GM12878 (cell line): ENCODE measurements around the gene NKD2. TPM values are rescaled to one million over a fixed set of nuclear protein-coding genes. Genes with fewer than 3 reads are reported as not detected.

Experiments
- ATAC-seq: fragments of 200-7000 bp; cut with Tn5 transposase; 3 replicates; pipeline ENCODE4 v1.9.1; 2020; ENCODE audit warnings: mild to moderate bottlenecking, moderate library complexity
- BruUV-seq: library from RNA; stranded (reverse); fragments of 400-500 nt; replicated peaks from 2 replicates; lab custom pipeline; 2021; lab: Mats Ljungman, UMichigan
- CTCF ChIA-PET: fragments of 300-600 bp; sonication (Branson Sonifier 250); formaldehyde crosslinking; extraction: SDS; loops from one replicate; lab custom pipeline; 2021; ENCODE audit warnings: inconsistent platforms; lab: Yijun Ruan, JAX
- POLR2A ChIA-PET: fragments of 350-600 bp; formaldehyde crosslinking; extraction: SDS; loops from one replicate; lab custom pipeline; 2021; ENCODE audit warnings: inconsistent platforms; lab: Charles Lee
- RAD21 ChIA-PET: fragments of 300-600 bp; sonication (Branson Sonifier 250); formaldehyde crosslinking; loops from one replicate; lab custom pipeline; 2023; ENCODE audit warnings: antibody characterized with exemption; ENCODE audit not compliant: unreplicated experiment; lab: Charles Lee
- SMC1A ChIA-PET: fragments of 300-600 bp; sonication (Branson Sonifier 250); formaldehyde crosslinking; loops from one replicate; lab custom pipeline; 2023; ENCODE audit not compliant: unreplicated experiment, uncharacterized antibody; lab: Charles Lee
- DNase-seq: peaks from one replicate; pipeline ENCODE4 v3.0.0-alpha.2; 2011; ENCODE audit warnings: low read depth, low spot score
- FAIRE-seq: peaks from 3 replicates; lab custom pipeline; 2011; peaks lifted over from hg19 to GRCh38; lab: Jason Lieb, UNC
- H2AFZ ChIP-seq: 2 replicates; pipeline ENCODE4 v1.6.0; 2011; ENCODE audit warnings: low read depth, low read length, control low read depth; ENCODE audit not compliant: control insufficient read depth
- H3K27ac ChIP-seq: 2 replicates; pipeline ENCODE4 v1.5.1; 2011; ENCODE audit warnings: control low read depth; ENCODE audit not compliant: control insufficient read depth, insufficient read depth
- H3K27me3 ChIP-seq, 2 experiments: replicated peaks in 1 of 2; 2 replicates each; pipeline versions ENCODE4 v1.6.0 to v1.6.1; 2011; ENCODE audit warnings: low read length in 1 of 2; ENCODE audit not compliant: control insufficient read depth in 2 of 2, insufficient read depth in 2 of 2
- H3K36me3 ChIP-seq, 2 experiments: 2 replicates each; pipeline ENCODE4 v1.5.1; 2011; ENCODE audit warnings: low read length in 1 of 2; ENCODE audit not compliant: control insufficient read depth in 2 of 2, insufficient read depth in 2 of 2
- H3K4me1 ChIP-seq: 2 replicates; pipeline ENCODE4 v1.6.1; 2011; ENCODE audit warnings: mild to moderate bottlenecking, low read length, moderate library complexity, mixed read lengths; ENCODE audit not compliant: control insufficient read depth, insufficient read depth
- H3K4me2 ChIP-seq: 2 replicates; pipeline ENCODE4 v1.6.0; 2011; ENCODE audit warnings: control low read depth; ENCODE audit not compliant: control insufficient read depth, insufficient read depth
- H3K4me3 ChIP-seq: fragments of 200-600 bp; sonication (generic); 2 replicates; pipeline ENCODE4 v1.5.1; 2016
- H3K79me2 ChIP-seq: 2 replicates; pipeline ENCODE4 v1.6.0; 2011; ENCODE audit warnings: low read length; ENCODE audit not compliant: control insufficient read depth, insufficient read depth
- H3K9ac ChIP-seq: 2 replicates; pipeline ENCODE4 v1.8.0; 2011; ENCODE audit warnings: low read length, control low read depth, mixed read lengths; ENCODE audit not compliant: control insufficient read depth, insufficient read depth
- H3K9me3 ChIP-seq: replicated peaks from 3 replicates; pipeline ENCODE4 v1.5.1; 2011; ENCODE audit warnings: mild to moderate bottlenecking, low read length; ENCODE audit not compliant: control insufficient read depth, insufficient read depth
- H4K20me1 ChIP-seq: 2 replicates; pipeline ENCODE4 v1.6.0; 2011; ENCODE audit not compliant: control insufficient read depth, insufficient read depth
- ASH2L ChIP-seq: fragments of 300-600, 200-600 bp; sonication (generic); IDR thresholded peaks from 2 replicates; pipeline ENCODE4 v1.6.1; 2017; ENCODE audit warnings: low read depth, mild to moderate bottlenecking, borderline replicate concordance
- CEBPB ChIP-seq, 2 experiments: fragments of 150-350 bp in 1 of 2; IDR thresholded peaks; 2 replicates each; pipeline ENCODE4 v1.6.1; 2012 to 2014; ENCODE audit warnings: low read depth in 2 of 2, low read length in 2 of 2, borderline replicate concordance in 1 of 2, inconsistent platforms in 1 of 2
- CREB1 ChIP-seq: IDR thresholded peaks from 2 replicates; pipeline ENCODE4 v1.6.1; 2012; ENCODE audit warnings: low read depth, mild to moderate bottlenecking, inconsistent platforms
- HDAC2 ChIP-seq: fragments of 200-600 bp; sonication (generic); IDR thresholded peaks from 2 replicates; pipeline ENCODE4 v1.6.1; 2017
- MEF2A ChIP-seq: IDR thresholded peaks from 2 replicates; pipeline ENCODE4 v1.6.1; 2011; ENCODE audit warnings: low read depth, mild to moderate bottlenecking, low read length, moderate library complexity; ENCODE audit not compliant: insufficient read depth
- SMAD1 ChIP-seq: fragments of 450-650 bp; IDR thresholded peaks from 2 replicates; pipeline ENCODE4 v1.6.1; 2018; ENCODE audit warnings: mild to moderate bottlenecking, low read depth; ENCODE audit not compliant: partially characterized antibody
- SREBF1 ChIP-seq: IDR thresholded peaks from 2 replicates; pipeline ENCODE4 v1.6.1; 2012; ENCODE audit warnings: mild to moderate bottlenecking, low read length
- TCF3 ChIP-seq: IDR thresholded peaks from 2 replicates; pipeline ENCODE4 v1.6.1; 2012; ENCODE audit warnings: low read depth, mild to moderate bottlenecking, low read length, borderline replicate concordance; ENCODE audit not compliant: insufficient read depth
- ZBED1 ChIP-seq: IDR thresholded peaks from 2 replicates; pipeline ENCODE4 v1.6.1; 2016; ENCODE audit warnings: borderline replicate concordance
- ZNF24 ChIP-seq: fragments of 450-650 bp; IDR thresholded peaks from 2 replicates; pipeline ENCODE4 v1.6.1; 2017; ENCODE audit warnings: antibody characterized with exemption, mild to moderate bottlenecking
- WGBS: methylation state at CpG from one replicate; pipeline ENCODE4 v1.1.6; 2016; ENCODE audit warnings: low lambda C conversion rate; ENCODE audit not compliant: insufficient replicate concordance, insufficient coverage; ENCODE audit errors: missing lambda C conversion rate; 5-methylcytosine and 5-hydroxymethylcytosine counted together
- in situ Hi-C: fragments of 300-500 bp; cut with MboI; formaldehyde crosslinking; loops from 9 replicates; pipeline ENCODE4 v1.14.3; 2018; ENCODE audit warnings: mixed read lengths
- intact Hi-C: fragments of 100-400 bp; cut with micrococcal nuclease; formaldehyde crosslinking; loops from one replicate; pipeline ENCODE4 v1.14.2; 2022; ENCODE audit not compliant: unreplicated experiment
- polyA plus RNA-seq, 11 experiments: library from polyadenylated mRNA; depleted of rRNA in 4 of 11; unstranded in 6 of 11; stranded (reverse) in 5 of 11; fragments of >200 nt; fragmentation: Nextera tagmentation in 4 of 11; fragmentation: Illumina TruSeq in 1 of 11; extraction: Ambion mirVana in 4 of 11; extraction: Trizol in 1 of 11; gene quantifications; 1 replicate in 1 of 11; 2 replicates in 10 of 11; pipeline versions ENCODE4 v1.2.1 to v1.2.3, GENCODE V29; 2011 to 2016; ENCODE audit warnings: inconsistent platforms in 2 of 11, missing spikeins in 2 of 11, low read depth in 1 of 11
- total RNA-seq, 4 experiments: library from RNA; depleted of rRNA in 3 of 4; stranded (reverse); fragments of >200 nt in 3 of 4; fragmentation: Illumina TruSeq in 1 of 4; extraction: Trizol in 1 of 4; gene quantifications; 2 replicates each; pipeline versions ENCODE4 v1.2.1 to v1.2.3, GENCODE V29; 2013 to 2021
- TF ChIP-seq, protein P1 (sequence below): IDR thresholded peaks from 2 replicates; pipeline ENCODE4 v1.6.1; 2011; ENCODE audit warnings: low read depth, low read length, improper control_type of control experiment, borderline replicate concordance
- TF ChIP-seq, protein P2 (sequence below): fragments of 450-650 bp; IDR thresholded peaks from 2 replicates; pipeline ENCODE4 v1.6.1; 2018; ENCODE audit warnings: borderline replicate concordance, mild to moderate bottlenecking; ENCODE audit not compliant: partially characterized antibody
- TF ChIP-seq, protein P3 (sequence below): fragments of 150-350 bp; IDR thresholded peaks from 2 replicates; pipeline ENCODE4 v1.6.1; 2016; ENCODE audit warnings: low read depth, low read length
- TF ChIP-seq, protein P4 (sequence below): fragments of 450-650 bp; formaldehyde crosslinking; IDR thresholded peaks from 2 replicates; pipeline ENCODE4 v1.4.0; 2022; ENCODE audit warnings: mild to moderate bottlenecking, moderate library complexity

Gene NKD2
- total and polyA plus RNA-seq, 10 of the 15 experiments (the other 5 are each of a cell fraction or from before 2014, with no cell fraction given): 0.20 to 0.83 (median 0.26) TPM; not detected in 7

DNA sequence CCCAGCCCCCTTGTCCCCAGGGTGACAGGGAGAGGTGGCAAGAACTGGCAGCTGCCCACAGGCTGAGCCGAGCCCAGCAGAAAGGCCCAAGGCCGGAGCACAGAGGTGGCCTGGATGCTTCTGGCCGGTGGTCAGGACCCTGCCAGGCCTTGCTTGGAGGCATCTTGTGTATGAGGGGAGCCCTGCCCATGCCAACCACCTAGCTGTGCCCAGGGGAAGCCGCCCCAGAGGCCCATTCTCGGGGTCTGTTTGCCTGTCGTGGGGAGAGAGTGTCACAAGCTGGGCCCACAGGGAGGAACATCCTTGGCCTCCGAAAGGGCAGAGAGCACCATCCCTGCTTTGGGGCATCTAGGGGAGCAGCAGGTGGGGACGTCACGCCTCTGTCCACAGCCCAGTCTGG lies 10.0 kb downstream of the NKD2 start:
- no TSS peak for BruUV-seq
- CTCF ChIA-PET: no interaction called here
- Histone ChIP-seq H3K4me2 (no peak overlapping the region), H3K9me3 (no peaks in the 10 kb centered on the region), H3K9ac (no peak overlapping the region), H2AFZ (no peak overlapping the region), H3K27ac (no peak overlapping the region), H4K20me1 (no peaks in the 10 kb centered on the region), H3K36me3 (no peaks in the 10 kb centered on the region), H3K79me2 (no peaks in the 10 kb centered on the region), H3K4me3 (no peak overlapping the region), H3K27me3 (no peaks in the 10 kb centered on the region; a peak in 2 of 4 replicates), H3K4me1 (no peaks in the 10 kb centered on the region)
- RAD21 ChIA-PET: interaction anchor here (1.5 kb wide), 1 partner anchor 95 kb away, joined by 3 read pairs; no protein-coding TSS in a partner anchor
- DNase-seq (no peak), ATAC-seq (no peak), FAIRE-seq (no peak)
- intact Hi-C loops: loop anchor here (10.0 kb wide), 1 partner anchor 126 kb away; no protein-coding TSS in a partner anchor
- WGBS: 20% methylated on average over 9 of the region's 9 CpGs
- POLR2A ChIA-PET: no interaction called here
- SMC1A ChIA-PET: no interaction called here
- in situ Hi-C loops: no loop called here
- TF ChIP-seq CEBPB (IDR thresholded peaks at IDR 0.05; ENCODE audit: borderline replicate concordance in 1 of 2, low read depth in 2 of 2, low read length in 2 of 2) (no peak), HDAC2 (no peak), SMAD1 (no peak), MEF2A (no peak), CREB1 (no peak), ZNF24 (no peak), ASH2L (no peak), ZBED1 (no peak), SREBF1 (no peak), TCF3 (no peak)
- TF ChIP-seq, protein P1, sequence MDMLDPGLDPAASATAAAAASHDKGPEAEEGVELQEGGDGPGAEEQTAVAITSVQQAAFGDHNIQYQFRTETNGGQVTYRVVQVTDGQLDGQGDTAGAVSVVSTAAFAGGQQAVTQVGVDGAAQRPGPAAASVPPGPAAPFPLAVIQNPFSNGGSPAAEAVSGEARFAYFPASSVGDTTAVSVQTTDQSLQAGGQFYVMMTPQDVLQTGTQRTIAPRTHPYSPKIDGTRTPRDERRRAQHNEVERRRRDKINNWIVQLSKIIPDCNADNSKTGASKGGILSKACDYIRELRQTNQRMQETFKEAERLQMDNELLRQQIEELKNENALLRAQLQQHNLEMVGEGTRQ: no peak
- TF ChIP-seq, protein P2, sequence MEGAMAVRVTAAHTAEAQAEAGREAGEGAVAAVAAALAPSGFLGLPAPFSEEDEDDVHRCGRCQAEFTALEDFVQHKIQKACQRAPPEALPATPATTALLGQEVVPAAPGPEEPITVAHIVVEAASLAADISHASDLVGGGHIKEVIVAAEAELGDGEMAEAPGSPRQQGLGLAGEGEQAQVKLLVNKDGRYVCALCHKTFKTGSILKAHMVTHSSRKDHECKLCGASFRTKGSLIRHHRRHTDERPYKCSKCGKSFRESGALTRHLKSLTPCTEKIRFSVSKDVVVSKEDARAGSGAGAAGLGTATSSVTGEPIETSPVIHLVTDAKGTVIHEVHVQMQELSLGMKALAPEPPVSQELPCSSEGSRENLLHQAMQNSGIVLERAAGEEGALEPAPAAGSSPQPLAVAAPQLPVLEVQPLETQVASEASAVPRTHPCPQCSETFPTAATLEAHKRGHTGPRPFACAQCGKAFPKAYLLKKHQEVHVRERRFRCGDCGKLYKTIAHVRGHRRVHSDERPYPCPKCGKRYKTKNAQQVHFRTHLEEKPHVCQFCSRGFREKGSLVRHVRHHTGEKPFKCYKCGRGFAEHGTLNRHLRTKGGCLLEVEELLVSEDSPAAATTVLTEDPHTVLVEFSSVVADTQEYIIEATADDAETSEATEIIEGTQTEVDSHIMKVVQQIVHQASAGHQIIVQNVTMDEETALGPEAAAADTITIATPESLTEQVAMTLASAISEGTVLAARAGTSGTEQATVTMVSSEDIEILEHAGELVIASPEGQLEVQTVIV: no peak
- TF ChIP-seq, protein P3, sequence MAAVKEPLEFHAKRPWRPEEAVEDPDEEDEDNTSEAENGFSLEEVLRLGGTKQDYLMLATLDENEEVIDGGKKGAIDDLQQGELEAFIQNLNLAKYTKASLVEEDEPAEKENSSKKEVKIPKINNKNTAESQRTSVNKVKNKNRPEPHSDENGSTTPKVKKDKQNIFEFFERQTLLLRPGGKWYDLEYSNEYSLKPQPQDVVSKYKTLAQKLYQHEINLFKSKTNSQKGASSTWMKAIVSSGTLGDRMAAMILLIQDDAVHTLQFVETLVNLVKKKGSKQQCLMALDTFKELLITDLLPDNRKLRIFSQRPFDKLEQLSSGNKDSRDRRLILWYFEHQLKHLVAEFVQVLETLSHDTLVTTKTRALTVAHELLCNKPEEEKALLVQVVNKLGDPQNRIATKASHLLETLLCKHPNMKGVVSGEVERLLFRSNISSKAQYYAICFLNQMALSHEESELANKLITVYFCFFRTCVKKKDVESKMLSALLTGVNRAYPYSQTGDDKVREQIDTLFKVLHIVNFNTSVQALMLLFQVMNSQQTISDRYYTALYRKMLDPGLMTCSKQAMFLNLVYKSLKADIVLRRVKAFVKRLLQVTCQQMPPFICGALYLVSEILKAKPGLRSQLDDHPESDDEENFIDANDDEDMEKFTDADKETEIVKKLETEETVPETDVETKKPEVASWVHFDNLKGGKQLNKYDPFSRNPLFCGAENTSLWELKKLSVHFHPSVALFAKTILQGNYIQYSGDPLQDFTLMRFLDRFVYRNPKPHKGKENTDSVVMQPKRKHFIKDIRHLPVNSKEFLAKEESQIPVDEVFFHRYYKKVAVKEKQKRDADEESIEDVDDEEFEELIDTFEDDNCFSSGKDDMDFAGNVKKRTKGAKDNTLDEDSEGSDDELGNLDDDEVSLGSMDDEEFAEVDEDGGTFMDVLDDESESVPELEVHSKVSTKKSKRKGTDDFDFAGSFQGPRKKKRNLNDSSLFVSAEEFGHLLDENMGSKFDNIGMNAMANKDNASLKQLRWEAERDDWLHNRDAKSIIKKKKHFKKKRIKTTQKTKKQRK: no peak
- TF ChIP-seq, protein P4, sequence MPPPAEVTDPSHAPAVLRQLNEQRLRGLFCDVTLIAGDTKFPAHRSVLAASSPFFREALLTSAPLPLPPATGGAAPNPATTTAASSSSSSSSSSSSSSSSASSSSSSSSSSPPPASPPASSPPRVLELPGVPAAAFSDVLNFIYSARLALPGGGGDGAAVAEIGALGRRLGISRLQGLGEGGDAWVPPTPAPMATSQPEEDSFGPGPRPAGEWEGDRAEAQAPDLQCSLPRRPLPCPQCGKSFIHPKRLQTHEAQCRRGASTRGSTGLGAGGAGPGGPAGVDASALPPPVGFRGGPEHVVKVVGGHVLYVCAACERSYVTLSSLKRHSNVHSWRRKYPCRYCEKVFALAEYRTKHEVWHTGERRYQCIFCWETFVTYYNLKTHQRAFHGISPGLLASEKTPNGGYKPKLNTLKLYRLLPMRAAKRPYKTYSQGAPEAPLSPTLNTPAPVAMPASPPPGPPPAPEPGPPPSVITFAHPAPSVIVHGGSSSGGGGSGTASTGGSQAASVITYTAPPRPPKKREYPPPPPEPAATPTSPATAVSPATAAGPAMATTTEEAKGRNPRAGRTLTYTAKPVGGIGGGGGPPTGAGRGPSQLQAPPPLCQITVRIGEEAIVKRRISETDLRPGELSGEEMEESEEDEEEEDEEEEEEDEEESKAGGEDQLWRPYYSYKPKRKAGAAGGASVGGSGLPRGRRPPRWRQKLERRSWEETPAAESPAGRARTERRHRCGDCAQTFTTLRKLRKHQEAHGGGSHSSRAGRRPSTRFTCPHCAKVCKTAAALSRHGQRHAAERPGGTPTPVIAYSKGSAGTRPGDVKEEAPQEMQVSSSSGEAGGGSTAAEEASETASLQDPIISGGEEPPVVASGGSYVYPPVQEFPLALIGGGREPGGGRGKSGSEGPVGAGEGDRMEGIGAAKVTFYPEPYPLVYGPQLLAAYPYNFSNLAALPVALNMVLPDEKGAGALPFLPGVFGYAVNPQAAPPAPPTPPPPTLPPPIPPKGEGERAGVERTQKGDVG: no peak
